ENCODE results near the gene PRKAR1B. TPM values are rescaled to one million over a fixed set of nuclear protein-coding genes. Genes with fewer than 3 reads are reported as not detected.

The PRKAR1B gene
- total RNA-seq, 1 experiment from 2014 or later = 62.0 TPM

- Histone ChIP-seq H3K9me3 (ENCODE audit: control insufficient read depth, insufficient read depth, low read depth, low read length) (no peaks in the 10 kb centered on the region), H3K36me3 (ENCODE audit: control insufficient read depth, insufficient read depth, low read length) (no peaks in the 10 kb centered on the region), H3K4me3 (ENCODE audit: low read depth in 2 of 2, low read length in 2 of 2) (no peak overlapping the region), H3K27ac (ENCODE audit: low read length) (no peak overlapping the region), H3K4me1 (ENCODE audit: control insufficient read depth, insufficient read depth, low read length) (no peaks in the 10 kb centered on the region), H3K27me3 (ENCODE audit: control insufficient read depth, insufficient read depth, low read length) (no peaks in the 10 kb centered on the region)
- ATAC-seq (peak; percentile 54), DNase-seq (ENCODE audit: low read depth, low spot score) (no peak)
- no peak for TF ChIP-seq CTCF (IDR thresholded peaks at IDR 0.05)
- TF ChIP-seq TCF7L2 (IDR thresholded peaks at IDR 0.05; ENCODE audit: low read depth, low read length) = no peak
- TF ChIP-seq SIN3A (IDR thresholded peaks at IDR 0.05; ENCODE audit: borderline replicate concordance, insufficient read depth, low read depth, low read length) = no peak
- TF ChIP-seq POLR2AphosphoS5 (IDR thresholded peaks at IDR 0.05; ENCODE audit: low read depth, low read length) = no peak
- no peak for TF ChIP-seq REST (IDR thresholded peaks at IDR 0.05; ENCODE audit: insufficient read depth in 1 of 2, low read depth in 2 of 2, low read length in 1 of 2)
- CTCF ChIA-PET = interaction anchor here (0.7 kb wide), 1 partner anchor 329 kb away, joined by 3 read pairs; no protein-coding TSS in a partner anchor
- in situ Hi-C loops (cut with HindIII; ENCODE audit: low pct_unique_long_range_greater_than_20kb, low sequenced_read_pairs) = no loop called here
- intact Hi-C loops (cut with micrococcal nuclease; ENCODE audit: unreplicated experiment) = no loop called here
- POLR2A ChIA-PET = interaction anchor here (0.5 kb wide), 1 partner anchor 91 kb away, joined by 3 read pairs; no protein-coding TSS in a partner anchor
- no TSS peak for BruUV-seq (replicated peaks)
Measured at GRCh38 chr7:650339-651031, 76.6 kb downstream of the PRKAR1B start.

DNA sequence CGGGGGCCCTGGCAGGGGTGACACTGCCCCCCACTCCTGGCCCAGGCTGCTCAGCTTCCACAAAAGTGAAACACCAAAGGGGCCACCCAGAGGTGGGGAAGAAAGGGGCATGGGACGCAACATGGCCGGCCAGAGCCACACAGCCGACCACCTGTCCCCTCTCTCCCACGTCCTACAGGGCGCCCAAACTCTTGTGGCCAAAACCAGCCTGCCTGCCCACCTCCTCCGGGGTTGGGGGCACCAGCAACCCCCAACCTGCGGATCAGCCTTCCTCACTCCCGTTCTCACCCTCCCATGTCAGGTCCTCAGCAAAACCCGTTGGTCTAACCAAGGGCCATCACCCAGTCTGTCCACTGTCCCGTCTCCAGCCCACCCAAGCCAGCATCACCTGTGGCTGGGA, 80.1 kb downstream of the PRKAR1B start:
- no peak overlapping the region for H3K27ac ChIP-seq (ENCODE audit: low read length)
- in situ Hi-C loops (cut with HindIII; ENCODE audit: low pct_unique_long_range_greater_than_20kb, low sequenced_read_pairs) (no loop called here), intact Hi-C loops (cut with micrococcal nuclease; ENCODE audit: unreplicated experiment) (no loop called here)
- no peaks in the 10 kb centered on the region for H3K9me3 ChIP-seq (ENCODE audit: control insufficient read depth, insufficient read depth, low read depth, low read length)
- H3K27me3 ChIP-seq (ENCODE audit: control insufficient read depth, insufficient read depth, low read length) = no peaks in the 10 kb centered on the region
- no TSS peak for BruUV-seq (replicated peaks)
- no peaks in the 10 kb centered on the region for H3K4me1 ChIP-seq (ENCODE audit: control insufficient read depth, insufficient read depth, low read length)
- no peaks in the 10 kb centered on the region for H3K36me3 ChIP-seq (ENCODE audit: control insufficient read depth, insufficient read depth, low read length)
- TF ChIP-seq CTCF (IDR thresholded peaks at IDR 0.05) = no peak
- no peak for TF ChIP-seq SIN3A (IDR thresholded peaks at IDR 0.05; ENCODE audit: borderline replicate concordance, insufficient read depth, low read depth, low read length)
- TF ChIP-seq TCF7L2 (IDR thresholded peaks at IDR 0.05; ENCODE audit: low read depth, low read length) = no peak
- no peak for TF ChIP-seq REST (IDR thresholded peaks at IDR 0.05; ENCODE audit: insufficient read depth in 1 of 2, low read depth in 2 of 2, low read length in 1 of 2)
- ATAC-seq (no peak), DNase-seq (ENCODE audit: low read depth, low spot score) (no peak)
- CTCF ChIA-PET = no interaction called here
- POLR2A ChIA-PET = interaction anchor here (1.0 kb wide), 1 partner anchor 108 kb away, joined by 3 read pairs; no protein-coding TSS in a partner anchor
- H3K4me3 ChIP-seq (ENCODE audit: low read depth in 2 of 2, low read length in 2 of 2) = no peak overlapping the region
